Vagina (tissue), 2 donors: ENCODE results near the gene RLN3. TPM values are rescaled to one million over a fixed set of nuclear protein-coding genes. Genes with fewer than 3 reads are reported as not detected.

Experiments used
- DNase-seq, 2 donors: peaks; one replicate each; pipeline ENCODE4 v3.0.0-alpha.2; 2017; ENCODE audit errors: extremely low spot score in 2 of 2
- H3K27ac ChIP-seq: fragments of 200-600 bp; sonication (generic); one replicate; pipeline ENCODE4 v1.5.1; 2019
- H3K27me3 ChIP-seq: fragments of 200-600 bp; sonication (generic); one replicate; pipeline ENCODE4 v1.5.1; 2019
- H3K36me3 ChIP-seq, 2 donors: fragments of 200-600 bp; sonication (generic); one replicate each; pipeline ENCODE4 v1.5.1; 2017 to 2019
- H3K4me1 ChIP-seq: fragments of 200-600 bp; sonication (generic); one replicate; pipeline ENCODE4 v1.5.1; 2019
- H3K4me3 ChIP-seq, 2 donors: fragments of 200-600 bp; sonication (generic); 1 replicate in 1 of 2; 2 replicates in 1 of 2; pipeline ENCODE4 v1.5.1; 2016 to 2019
- H3K9me3 ChIP-seq: fragments of 200-600 bp; sonication (generic); one replicate; pipeline ENCODE4 v1.5.1; 2019
- POLR2A ChIP-seq, 2 donors: fragments of 450-650 bp; IDR thresholded peaks; one replicate each; pipeline ENCODE4 v1.6.1; 2017; ENCODE audit warnings: antibody characterized with exemption in 2 of 2, mild to moderate bottlenecking in 2 of 2, moderate library complexity in 2 of 2
- POLR2AphosphoS5 ChIP-seq, 2 donors: sonication (generic); formaldehyde crosslinking; IDR thresholded peaks; one replicate each; pipeline ENCODE4 v1.9.0; 2017; ENCODE audit warnings: antibody characterized with exemption in 2 of 2, mild to moderate bottlenecking in 2 of 2, low read depth in 1 of 2; ENCODE audit not compliant: insufficient read depth in 1 of 2
- intact Hi-C: fragments of 100-400 bp; cut with DNase I; formaldehyde crosslinking; loops from one replicate; pipeline ENCODE4 v1.15.1; 2023
- total RNA-seq: library from RNA; depleted of rRNA; stranded (reverse); fragments of >200 nt; gene quantifications from one replicate; pipeline ENCODE4 v1.2.3, GENCODE V29; 2016
- TF ChIP-seq, protein P1 (sequence below), 3 experiments: fragments of 450-650 bp in 2 of 3; fragments of 200-600 bp in 1 of 3; sonication (generic) in 1 of 3; IDR thresholded peaks; one replicate each; pipeline ENCODE4 v1.5.1; 2017 to 2019; ENCODE audit warnings: antibody characterized with exemption in 3 of 3, mild to moderate bottlenecking in 2 of 3, moderate library complexity in 2 of 3

RLN3 gene
- total RNA-seq, 1 donor from 2014 or later, result not detected

- no peak for DNase-seq
- H3K4me1 ChIP-seq, result peaks cover 6% of the 10 kb centered on the region
- intact Hi-C loops, result no loop called here
- H3K27me3 ChIP-seq, result no peaks in the 10 kb centered on the region
- no peaks in the 10 kb centered on the region for H3K9me3 ChIP-seq
- no peak overlapping the region for H3K4me3 ChIP-seq
- H3K27ac ChIP-seq, result no peak overlapping the region
- TF ChIP-seq POLR2A (IDR thresholded peaks at IDR 0.05) (no peak), POLR2AphosphoS5 (IDR thresholded peaks at IDR 0.05; ENCODE audit: insufficient read depth in 1 of 2, low read depth in 1 of 2) (no peak)
- TF ChIP-seq, protein P1, sequence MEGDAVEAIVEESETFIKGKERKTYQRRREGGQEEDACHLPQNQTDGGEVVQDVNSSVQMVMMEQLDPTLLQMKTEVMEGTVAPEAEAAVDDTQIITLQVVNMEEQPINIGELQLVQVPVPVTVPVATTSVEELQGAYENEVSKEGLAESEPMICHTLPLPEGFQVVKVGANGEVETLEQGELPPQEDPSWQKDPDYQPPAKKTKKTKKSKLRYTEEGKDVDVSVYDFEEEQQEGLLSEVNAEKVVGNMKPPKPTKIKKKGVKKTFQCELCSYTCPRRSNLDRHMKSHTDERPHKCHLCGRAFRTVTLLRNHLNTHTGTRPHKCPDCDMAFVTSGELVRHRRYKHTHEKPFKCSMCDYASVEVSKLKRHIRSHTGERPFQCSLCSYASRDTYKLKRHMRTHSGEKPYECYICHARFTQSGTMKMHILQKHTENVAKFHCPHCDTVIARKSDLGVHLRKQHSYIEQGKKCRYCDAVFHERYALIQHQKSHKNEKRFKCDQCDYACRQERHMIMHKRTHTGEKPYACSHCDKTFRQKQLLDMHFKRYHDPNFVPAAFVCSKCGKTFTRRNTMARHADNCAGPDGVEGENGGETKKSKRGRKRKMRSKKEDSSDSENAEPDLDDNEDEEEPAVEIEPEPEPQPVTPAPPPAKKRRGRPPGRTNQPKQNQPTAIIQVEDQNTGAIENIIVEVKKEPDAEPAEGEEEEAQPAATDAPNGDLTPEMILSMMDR (IDR thresholded peaks at IDR 0.05), result no peak
- peaks cover 0 to 21% of the 10 kb centered on the region in 2 donors for H3K36me3 ChIP-seq
Observed at GRCh38 chr19:13995017-13995728, 32.8 kb upstream of the RLN3 start.

GRCh38 chr19:13995878-13996765 lies 31.8 kb upstream of the RLN3 start:
- DNase-seq, result no peak
- H3K27me3 ChIP-seq, result no peaks in the 10 kb centered on the region
- H3K36me3 ChIP-seq, result peaks cover 0 to 15% of the 10 kb centered on the region in 2 donors
- no peaks in the 10 kb centered on the region for H3K9me3 ChIP-seq
- H3K27ac ChIP-seq, result no peak overlapping the region
- no peak overlapping the region for H3K4me3 ChIP-seq
- peaks cover 6% of the 10 kb centered on the region for H3K4me1 ChIP-seq
- intact Hi-C loops, result no loop called here
- TF ChIP-seq, protein P1 (IDR thresholded peaks at IDR 0.05), result no peak
- TF ChIP-seq POLR2A (IDR thresholded peaks at IDR 0.05) (no peak), POLR2AphosphoS5 (IDR thresholded peaks at IDR 0.05; ENCODE audit: insufficient read depth in 1 of 2, low read depth in 1 of 2) (no peak)

- Histone ChIP-seq H3K9me3 (no peaks in the 10 kb centered on the region), H3K27ac (no peak overlapping the region), H3K27me3 (no peaks in the 10 kb centered on the region), H3K36me3 (peaks cover 0 to 12% of the 10 kb centered on the region in 2 donors), H3K4me3 (no peak overlapping the region), H3K4me1 (peaks cover 6% of the 10 kb centered on the region)
- intact Hi-C loops, result no loop called here
- TF ChIP-seq, protein P1 (IDR thresholded peaks at IDR 0.05), result no peak
- TF ChIP-seq POLR2AphosphoS5 (IDR thresholded peaks at IDR 0.05; ENCODE audit: insufficient read depth in 1 of 2, low read depth in 1 of 2), result no peak
- no peak for TF ChIP-seq POLR2A (IDR thresholded peaks at IDR 0.05)
- no peak for DNase-seq
Observed at GRCh38 chr19:13996928-13997630, 30.9 kb upstream of the RLN3 start.

- TF ChIP-seq, protein P1 (IDR thresholded peaks at IDR 0.05), result no peak
- TF ChIP-seq POLR2A (IDR thresholded peaks at IDR 0.05) (no peak), POLR2AphosphoS5 (IDR thresholded peaks at IDR 0.05; ENCODE audit: insufficient read depth in 1 of 2, low read depth in 1 of 2) (no peak)
- Histone ChIP-seq H3K36me3 (peaks cover 0 to 9% of the 10 kb centered on the region in 2 donors), H3K4me1 (peaks cover 8% of the 10 kb centered on the region), H3K27me3 (no peaks in the 10 kb centered on the region), H3K27ac (no peak overlapping the region), H3K4me3 (no peak overlapping the region), H3K9me3 (no peaks in the 10 kb centered on the region)
- intact Hi-C loops, result no loop called here
- DNase-seq, result no peak
Observed at GRCh38 chr19:13997631-13997962, 30.4 kb upstream of the RLN3 start.
